ENCODE data around the gene CDCA4.

DNA sequence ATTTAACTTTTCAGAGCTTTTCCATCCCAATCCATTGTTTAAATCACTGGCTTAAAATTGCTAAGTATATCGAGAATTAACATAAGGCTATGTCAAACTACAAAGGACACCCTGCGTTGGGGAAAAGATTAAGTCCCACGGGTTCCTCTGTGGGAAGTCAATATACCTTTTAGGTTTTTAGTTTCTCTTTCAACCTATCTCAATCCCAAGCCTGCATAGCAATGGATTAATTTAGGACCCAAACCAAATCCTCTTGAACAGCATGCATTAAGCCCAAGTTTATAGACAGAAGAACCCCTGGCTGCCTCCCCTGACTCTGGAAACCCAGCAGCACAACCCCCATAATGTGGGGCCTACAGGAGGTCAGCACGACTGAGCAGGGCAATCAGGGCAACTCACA lies 6.3 kb downstream of the CDCA4 start:
- TF ChIP-seq, protein P1, sequence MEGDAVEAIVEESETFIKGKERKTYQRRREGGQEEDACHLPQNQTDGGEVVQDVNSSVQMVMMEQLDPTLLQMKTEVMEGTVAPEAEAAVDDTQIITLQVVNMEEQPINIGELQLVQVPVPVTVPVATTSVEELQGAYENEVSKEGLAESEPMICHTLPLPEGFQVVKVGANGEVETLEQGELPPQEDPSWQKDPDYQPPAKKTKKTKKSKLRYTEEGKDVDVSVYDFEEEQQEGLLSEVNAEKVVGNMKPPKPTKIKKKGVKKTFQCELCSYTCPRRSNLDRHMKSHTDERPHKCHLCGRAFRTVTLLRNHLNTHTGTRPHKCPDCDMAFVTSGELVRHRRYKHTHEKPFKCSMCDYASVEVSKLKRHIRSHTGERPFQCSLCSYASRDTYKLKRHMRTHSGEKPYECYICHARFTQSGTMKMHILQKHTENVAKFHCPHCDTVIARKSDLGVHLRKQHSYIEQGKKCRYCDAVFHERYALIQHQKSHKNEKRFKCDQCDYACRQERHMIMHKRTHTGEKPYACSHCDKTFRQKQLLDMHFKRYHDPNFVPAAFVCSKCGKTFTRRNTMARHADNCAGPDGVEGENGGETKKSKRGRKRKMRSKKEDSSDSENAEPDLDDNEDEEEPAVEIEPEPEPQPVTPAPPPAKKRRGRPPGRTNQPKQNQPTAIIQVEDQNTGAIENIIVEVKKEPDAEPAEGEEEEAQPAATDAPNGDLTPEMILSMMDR (IDR thresholded peaks at IDR 0.05): no peak
- TF ChIP-seq POLR2A (IDR thresholded peaks at IDR 0.05; ENCODE audit: low read depth): no peak

All from esophagus muscularis mucosa (tissue), 3 donors.